Measurements from ENCODE around the gene ZFR2. TPM values are rescaled to one million over a fixed set of nuclear protein-coding genes. Genes with fewer than 3 reads are reported as not detected.
"Not testable (repeated sequence)": the region's sequence is repeated elsewhere in the genome, so short reads cannot be mapped to it uniquely, and the experiment has no call there.

The ZFR2 gene
- total and polyA plus RNA-seq, 7 donors = not detected

- ATAC-seq = no peak
- no peak overlapping the region for H3K27ac ChIP-seq
- no peak for DNase-seq
Observed at GRCh38 chr19:3768748-3769099, 100.1 kb downstream of the ZFR2 start.

GRCh38 chr19:3768015-3768747, 100.7 kb downstream of the ZFR2 start:
- H3K4me1 ChIP-seq = peaks cover 4% of the 10 kb centered on the region
- H3K27ac ChIP-seq = no peak overlapping the region
- no peak for DNase-seq
- peaks cover 0 to 5% (median 0%) of the 10 kb centered on the region in 3 donors for H3K27me3 ChIP-seq (ENCODE audit: insufficient read depth in 3 of 3, low read length in 2 of 3)
- no peaks in the 10 kb centered on the region for H3K9me3 ChIP-seq
- H3K4me3 ChIP-seq = no peak overlapping the region
- intact Hi-C loops (cut with DNase I) = no loop called here
- peak in 1 of 4 donors; percentile 15 for ATAC-seq
- WGBS, 3 donors = 79 to 84% (median 82%) methylated on average over 22 to 25 of the region's 25 CpGs
- peaks cover 0 to 51% of the 10 kb centered on the region in 2 donors for H3K36me3 ChIP-seq (ENCODE audit: insufficient read depth in 1 of 2, low read depth in 1 of 2)
- TF ChIP-seq CTCF (IDR thresholded peaks at IDR 0.05) = no peak

More at GRCh38 chr19:3768748-3769099, 100.1 kb downstream of the ZFR2 start:
- Histone ChIP-seq H3K36me3 (ENCODE audit: insufficient read depth in 1 of 2, low read depth in 1 of 2) (peaks cover 0 to 51% of the 10 kb centered on the region in 2 donors), H3K27me3 (ENCODE audit: insufficient read depth in 3 of 3, low read length in 2 of 3) (peaks cover 0 to 5% (median 0%) of the 10 kb centered on the region in 3 donors), H3K9me3 (no peaks in the 10 kb centered on the region), H3K4me3 (no peak overlapping the region), H3K4me1 (peaks cover under 1% of the 10 kb centered on the region)
- intact Hi-C loops (cut with DNase I) = no loop called here
- no peak for TF ChIP-seq CTCF (IDR thresholded peaks at IDR 0.05)
- 80 to 94% (median 92%) methylated on average over 7 of the region's 7 CpGs for WGBS, 3 donors

GRCh38 chr19:3767050-3767449, 101.8 kb downstream of the ZFR2 start:
- TF ChIP-seq CTCF (IDR thresholded peaks at IDR 0.05) = no peak
- WGBS, 3 donors = 90 to 93% (median 93%) methylated on average over 23 of the region's 23 CpGs

GRCh38 chr19:3766520-3766919, 102.3 kb downstream of the ZFR2 start:
- peaks cover 0 to 2% (median 0%) of the 10 kb centered on the region in 3 donors for H3K27me3 ChIP-seq (ENCODE audit: insufficient read depth in 3 of 3, low read length in 2 of 3)
- H3K9me3 ChIP-seq = no peaks in the 10 kb centered on the region
- DNase-seq (no peak), ATAC-seq (no peak)
- no peak for TF ChIP-seq CTCF (IDR thresholded peaks at IDR 0.05)
- intact Hi-C loops (cut with DNase I) = no loop called here
- H3K4me3 ChIP-seq = no peak overlapping the region
- peaks cover 0 to 51% of the 10 kb centered on the region in 2 donors for H3K36me3 ChIP-seq (ENCODE audit: insufficient read depth in 1 of 2, low read depth in 1 of 2)
- WGBS, 3 donors = 87 to 95% (median 95%) methylated on average over 7 of the region's 7 CpGs
- H3K4me1 ChIP-seq = peaks cover 4% of the 10 kb centered on the region
- no peak overlapping the region for H3K27ac ChIP-seq

More at GRCh38 chr19:3767050-3767449, 101.8 kb downstream of the ZFR2 start:
- no peak overlapping the region for H3K4me3 ChIP-seq
- H3K27ac ChIP-seq = no peak overlapping the region
- DNase-seq (peak in 1 of 2 donors; percentile 52), ATAC-seq (no peak)
- no peaks in the 10 kb centered on the region for H3K9me3 ChIP-seq
- H3K4me1 ChIP-seq = peaks cover 4% of the 10 kb centered on the region
- H3K27me3 ChIP-seq (ENCODE audit: insufficient read depth in 3 of 3, low read length in 2 of 3) = peaks cover 0 to 5% (median 0%) of the 10 kb centered on the region in 3 donors
- intact Hi-C loops (cut with DNase I) = no loop called here
- H3K36me3 ChIP-seq (ENCODE audit: insufficient read depth in 1 of 2, low read depth in 1 of 2) = peaks cover 0 to 51% of the 10 kb centered on the region in 2 donors

GRCh38 chr19:3765757-3766156, 103.1 kb downstream of the ZFR2 start:
- H3K27me3 ChIP-seq (ENCODE audit: insufficient read depth in 3 of 3, low read length in 2 of 3); ATAC-seq; H3K27ac ChIP-seq; DNase-seq; intact Hi-C loops (cut with DNase I); H3K4me1 ChIP-seq; H3K4me3 ChIP-seq; H3K9me3 ChIP-seq: not testable (repeated sequence)
- peaks cover 0 to 51% of the 10 kb centered on the region in 2 donors for H3K36me3 ChIP-seq (ENCODE audit: insufficient read depth in 1 of 2, low read depth in 1 of 2)
- WGBS, 3 donors = 94 to 98% (median 96%) methylated on average over 5 of the region's 5 CpGs

Measured in psoas muscle (tissue), 8 donors.